ENCODE measurements around the gene SRBD1. TPM values are rescaled to one million over a fixed set of nuclear protein-coding genes. Genes with fewer than 3 reads are reported as not detected.

The SRBD1 gene
- total RNA-seq, 1 experiment from 2014 or later: 21.9 TPM

DNA sequence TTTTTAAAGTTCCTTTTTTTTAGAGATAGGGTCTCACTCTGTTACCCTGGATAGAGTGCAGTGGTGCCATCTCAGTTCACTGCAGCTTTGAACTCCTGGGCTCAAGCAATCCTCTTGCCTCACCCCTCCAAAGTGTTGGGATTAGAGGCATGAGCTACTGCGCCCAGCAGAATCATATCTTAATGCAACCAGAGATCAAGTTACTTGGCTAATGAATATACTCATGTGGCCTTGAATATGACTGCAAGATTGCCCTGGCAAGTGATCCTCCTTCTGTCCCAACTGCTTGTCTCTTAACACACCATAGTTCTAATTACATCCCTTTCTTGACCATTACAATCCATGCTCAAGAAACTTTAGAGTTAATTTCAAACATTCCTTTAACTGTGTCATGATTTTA, 133.5 kb downstream of the SRBD1 start:
- no peaks in the 10 kb centered on the region for H3K4me1 ChIP-seq (replicated peaks)
- no peaks in the 10 kb centered on the region for H3K36me3 ChIP-seq
- DNase-seq (ENCODE audit: low read depth in 1 of 2, low spot score in 2 of 2): no peak

GRCh38 chr2:45470531-45470930, 140.5 kb downstream of the SRBD1 start:
- no peak overlapping the region for H3K27ac ChIP-seq
- H3K36me3 ChIP-seq: no peaks in the 10 kb centered on the region
- H3K9me3 ChIP-seq (replicated peaks): no peaks in the 10 kb centered on the region
- H3K27me3 ChIP-seq (replicated peaks): no peaks in the 10 kb centered on the region; the same call in 1 of the 2 replicates
- no peak overlapping the region for H3K4me3 ChIP-seq
- no peaks in the 10 kb centered on the region for H3K4me1 ChIP-seq (replicated peaks)
- DNase-seq (ENCODE audit: low read depth in 1 of 2, low spot score in 2 of 2): no peak

More for the DNA sequence above, 133.5 kb downstream of the SRBD1 start:
- no peak overlapping the region for H3K27ac ChIP-seq
- H3K4me3 ChIP-seq: no peak overlapping the region
- no peaks in the 10 kb centered on the region for H3K9me3 ChIP-seq (replicated peaks)
- no peaks in the 10 kb centered on the region for H3K27me3 ChIP-seq (replicated peaks)

DNA sequence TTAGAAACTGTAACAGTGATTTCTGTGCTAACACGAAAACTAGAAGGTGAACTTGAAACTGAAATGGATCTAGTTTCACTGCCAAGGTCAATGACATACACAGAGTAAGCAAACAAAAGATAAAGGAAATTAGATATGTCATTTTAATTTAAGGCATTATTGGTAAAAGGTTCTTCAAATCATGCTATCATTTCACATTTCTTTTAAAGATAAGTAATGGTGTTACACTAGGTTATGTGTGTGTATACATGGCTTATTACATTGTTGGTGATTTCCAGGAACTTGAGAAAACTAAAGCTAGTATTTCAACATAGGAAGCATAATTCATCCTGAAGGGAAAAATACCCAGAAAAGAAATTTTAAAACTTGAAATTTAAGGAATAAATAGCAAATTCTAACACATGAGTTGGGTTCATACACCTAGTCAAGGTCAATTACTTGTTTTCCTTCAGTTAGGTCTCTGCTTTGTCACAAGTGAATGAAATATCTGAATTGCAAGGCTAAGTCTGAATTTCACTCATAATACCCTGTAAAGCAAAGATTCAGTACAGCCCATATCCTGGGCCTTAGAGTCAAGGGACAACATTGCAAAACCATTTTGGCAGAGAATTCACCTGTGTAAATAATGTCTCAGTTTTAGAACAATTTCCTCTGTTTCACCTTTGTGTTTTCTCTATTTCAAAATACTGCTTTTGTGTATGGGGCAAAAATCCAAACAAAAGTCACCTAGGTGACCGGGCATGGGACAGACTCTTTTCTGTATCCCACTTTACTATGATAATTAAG, 141.6 kb downstream of the SRBD1 start:
- Histone ChIP-seq H3K4me3 (no peak overlapping the region), H3K27ac (no peak overlapping the region), H3K9me3 (replicated peaks) (no peaks in the 10 kb centered on the region), H3K36me3 (no peaks in the 10 kb centered on the region), H3K4me1 (replicated peaks) (no peaks in the 10 kb centered on the region), H3K27me3 (replicated peaks) (no peaks in the 10 kb centered on the region; the same call in 1 of the 2 replicates)
- no peak for DNase-seq (ENCODE audit: low read depth in 1 of 2, low spot score in 2 of 2)

DNA sequence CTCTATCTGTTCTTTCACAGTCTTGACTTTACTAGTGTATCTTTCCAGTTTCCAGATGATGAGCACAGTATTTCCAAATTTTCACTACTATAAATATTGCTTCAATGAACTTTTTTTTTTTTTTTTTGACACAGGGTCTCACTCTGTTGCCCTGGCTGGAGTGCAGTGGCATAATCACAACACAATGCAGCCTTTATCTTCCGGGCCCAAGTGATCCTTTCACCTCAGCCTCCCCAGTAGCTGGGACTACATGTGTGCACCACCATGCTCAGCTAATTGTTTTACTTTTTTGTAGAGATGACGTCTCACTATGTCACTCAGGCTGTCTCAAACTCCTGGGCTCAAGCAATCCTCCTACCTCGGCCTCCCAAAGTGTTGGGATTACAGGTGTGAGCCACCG, 142.8 kb downstream of the SRBD1 start:
- Histone ChIP-seq H3K27me3 (replicated peaks) (no peaks in the 10 kb centered on the region; the same call in 1 of the 2 replicates), H3K4me1 (replicated peaks) (no peaks in the 10 kb centered on the region), H3K36me3 (no peaks in the 10 kb centered on the region), H3K4me3 (no peak overlapping the region), H3K27ac (no peak overlapping the region), H3K9me3 (replicated peaks) (no peaks in the 10 kb centered on the region)
- DNase-seq (ENCODE audit: low read depth in 1 of 2, low spot score in 2 of 2): no peak

- Histone ChIP-seq H3K9me3 (replicated peaks) (no peaks in the 10 kb centered on the region), H3K4me1 (replicated peaks) (no peaks in the 10 kb centered on the region), H3K4me3 (no peak overlapping the region), H3K36me3 (no peaks in the 10 kb centered on the region), H3K27me3 (replicated peaks) (no peaks in the 10 kb centered on the region; the same call in 1 of the 2 replicates), H3K27ac (no peak overlapping the region)
- DNase-seq (ENCODE audit: low read depth in 1 of 2, low spot score in 2 of 2): no peak
Measured at GRCh38 chr2:45466053-45466452, 145.0 kb downstream of the SRBD1 start.

- no peak overlapping the region for H3K27ac ChIP-seq
Measured at GRCh38 chr2:45460825-45461224, 150.2 kb downstream of the SRBD1 start.

DNA sequence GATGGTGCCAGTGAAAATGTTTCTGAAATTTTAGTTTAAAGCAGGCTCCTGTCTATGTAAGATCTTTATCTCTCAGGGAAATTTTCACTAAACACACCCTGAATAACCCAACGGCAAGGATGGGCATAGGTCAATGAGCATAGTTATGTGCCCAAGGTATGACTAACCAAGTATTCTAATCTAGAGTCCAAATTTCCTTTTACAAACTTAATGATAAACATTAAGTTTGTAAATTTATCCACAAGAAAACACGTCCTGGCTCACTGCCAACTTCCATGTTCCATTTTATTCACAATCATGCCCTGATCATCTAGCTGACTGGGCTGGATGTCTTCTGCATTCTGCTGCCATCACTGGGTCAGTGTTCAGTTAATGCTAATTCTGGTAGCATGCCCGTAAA, 151.2 kb downstream of the SRBD1 start:
- Histone ChIP-seq H3K27ac (no peak overlapping the region), H3K4me3 (no peak overlapping the region), H3K4me1 (replicated peaks) (peaks cover 15% of the 10 kb centered on the region), H3K36me3 (no peaks in the 10 kb centered on the region), H3K9me3 (replicated peaks) (no peaks in the 10 kb centered on the region), H3K27me3 (replicated peaks) (no peaks in the 10 kb centered on the region)
- DNase-seq (ENCODE audit: low read depth in 1 of 2, low spot score in 2 of 2): no peak

More at GRCh38 chr2:45460825-45461224, 150.2 kb downstream of the SRBD1 start:
- Histone ChIP-seq H3K4me3 (no peak overlapping the region), H3K36me3 (no peaks in the 10 kb centered on the region), H3K27me3 (replicated peaks) (no peaks in the 10 kb centered on the region), H3K9me3 (replicated peaks) (no peaks in the 10 kb centered on the region), H3K4me1 (replicated peaks) (peaks cover 15% of the 10 kb centered on the region)
- DNase-seq (ENCODE audit: low read depth in 1 of 2, low spot score in 2 of 2): no peak

DNA sequence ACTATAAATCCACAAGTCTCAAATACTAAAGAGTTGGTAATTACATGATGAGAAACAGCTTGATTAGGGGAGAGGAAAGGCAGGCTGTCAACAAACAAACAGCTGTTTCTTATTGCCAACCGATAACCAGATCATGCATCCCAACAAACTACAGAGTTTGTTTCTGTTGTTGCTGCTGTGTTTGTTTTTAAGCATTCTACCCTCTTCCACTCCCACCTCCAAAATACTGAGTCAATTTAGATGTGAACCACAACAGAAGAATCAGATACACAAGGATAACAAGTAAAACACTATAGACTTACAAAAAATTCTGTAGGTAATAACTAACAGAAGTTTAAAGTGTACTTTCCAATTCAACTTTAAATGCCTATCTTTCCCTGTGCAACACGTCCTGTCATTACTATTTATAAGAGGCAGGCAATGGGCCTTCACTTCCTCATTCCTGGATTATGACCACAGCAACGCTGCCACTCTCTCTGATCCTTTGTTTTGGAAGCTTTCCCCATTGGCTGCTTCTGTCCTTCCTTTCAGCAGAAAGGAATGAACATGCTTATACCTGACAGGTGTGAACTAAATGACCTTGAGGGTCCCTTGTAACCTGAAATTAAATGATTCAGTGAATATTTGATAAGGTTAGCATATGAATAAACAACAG, 152.0 kb downstream of the SRBD1 start:
- no peaks in the 10 kb centered on the region for H3K9me3 ChIP-seq (replicated peaks)
- H3K36me3 ChIP-seq: no peaks in the 10 kb centered on the region
- peak overlapping the region; percentile 65 for H3K27ac ChIP-seq
- no peak overlapping the region for H3K4me3 ChIP-seq
- peaks cover 15% of the 10 kb centered on the region for H3K4me1 ChIP-seq (replicated peaks)
- peak; percentile 66 to 73 for DNase-seq (ENCODE audit: low read depth in 1 of 2, low spot score in 2 of 2)
- no peaks in the 10 kb centered on the region for H3K27me3 ChIP-seq (replicated peaks)

DNA sequence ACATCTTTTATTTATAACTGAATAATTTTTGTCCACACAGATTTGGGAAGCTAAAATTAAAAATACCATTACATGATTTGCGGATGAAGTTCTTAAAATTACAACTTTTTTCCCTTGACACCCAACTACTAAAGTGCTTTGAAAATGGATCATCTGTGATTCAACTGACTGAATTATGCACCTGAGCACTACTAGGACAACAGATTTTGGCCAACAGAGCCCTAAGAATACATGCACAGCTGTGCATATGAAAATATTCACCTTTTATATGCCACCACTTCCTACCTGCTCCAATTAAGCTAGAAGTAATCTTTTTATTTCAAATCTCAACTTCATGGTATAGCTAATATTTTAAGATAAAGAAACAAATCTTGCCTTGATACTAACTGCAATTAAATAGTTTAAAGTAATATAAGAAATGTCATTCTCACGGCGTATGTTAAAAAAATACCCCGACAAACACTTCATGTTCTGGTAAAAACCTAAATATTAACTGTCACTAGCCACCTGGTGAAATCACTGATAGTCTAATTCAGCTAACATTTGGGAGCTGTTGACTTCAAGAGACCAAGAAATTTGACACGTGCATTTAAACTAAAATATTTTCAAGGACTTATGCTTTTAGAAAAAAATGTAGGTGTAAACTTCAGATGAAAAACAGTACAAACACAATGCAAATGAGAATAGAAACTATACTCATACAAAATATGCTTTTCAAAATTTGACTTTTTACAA, 153.7 kb downstream of the SRBD1 start:
- no peaks in the 10 kb centered on the region for H3K36me3 ChIP-seq
- H3K27me3 ChIP-seq (replicated peaks): no peaks in the 10 kb centered on the region
- H3K27ac ChIP-seq: no peak overlapping the region
- peaks cover 15% of the 10 kb centered on the region for H3K4me1 ChIP-seq (replicated peaks)
- DNase-seq (ENCODE audit: low read depth in 1 of 2, low spot score in 2 of 2): no peak
- H3K4me3 ChIP-seq: no peak overlapping the region
- H3K9me3 ChIP-seq (replicated peaks): no peaks in the 10 kb centered on the region

GRCh38 chr2:45452866-45453265, 158.2 kb downstream of the SRBD1 start:
- Histone ChIP-seq H3K27ac (no peak overlapping the region), H3K4me3 (no peak overlapping the region), H3K4me1 (replicated peaks) (no peaks in the 10 kb centered on the region), H3K36me3 (no peaks in the 10 kb centered on the region), H3K9me3 (replicated peaks) (no peaks in the 10 kb centered on the region), H3K27me3 (replicated peaks) (no peaks in the 10 kb centered on the region)
- DNase-seq (ENCODE audit: low read depth in 1 of 2, low spot score in 2 of 2): peak in 1 of 2 experiments; percentile 45

GRCh38 chr2:45450634-45451033, 160.4 kb downstream of the SRBD1 start:
- DNase-seq (ENCODE audit: low read depth in 1 of 2, low spot score in 2 of 2): no peak
- Histone ChIP-seq H3K27ac (no peak overlapping the region), H3K4me3 (no peak overlapping the region), H3K4me1 (replicated peaks) (no peaks in the 10 kb centered on the region), H3K27me3 (replicated peaks) (no peaks in the 10 kb centered on the region), H3K36me3 (no peaks in the 10 kb centered on the region), H3K9me3 (replicated peaks) (no peaks in the 10 kb centered on the region)

DNA sequence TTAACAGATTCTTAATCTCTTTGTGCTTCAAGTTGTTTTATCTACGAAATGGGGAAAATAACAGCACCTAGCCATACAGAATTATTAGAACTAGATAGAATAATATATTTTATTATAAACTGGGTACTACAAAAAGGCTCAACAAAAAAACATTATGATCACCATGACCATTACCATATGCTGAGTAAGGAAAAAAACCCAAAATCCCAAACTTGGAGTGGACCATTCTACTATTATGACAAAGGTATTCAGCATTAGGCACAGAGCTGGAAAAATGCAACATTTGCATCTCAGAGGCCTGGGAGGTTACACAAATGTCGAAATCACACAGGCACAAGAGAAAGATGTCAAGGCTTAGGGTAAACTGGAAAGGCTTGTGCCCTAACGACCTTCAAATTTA, 162.8 kb downstream of the SRBD1 start:
- Histone ChIP-seq H3K27me3 (replicated peaks) (no peaks in the 10 kb centered on the region), H3K36me3 (no peaks in the 10 kb centered on the region), H3K4me3 (no peak overlapping the region), H3K27ac (no peak overlapping the region), H3K9me3 (replicated peaks) (no peaks in the 10 kb centered on the region), H3K4me1 (replicated peaks) (peaks cover 5% of the 10 kb centered on the region; the same call in 1 of the 2 replicates)
- no peak for DNase-seq (ENCODE audit: low read depth in 1 of 2, low spot score in 2 of 2)

- DNase-seq (ENCODE audit: low read depth in 1 of 2, low spot score in 2 of 2): no peak
- Histone ChIP-seq H3K27ac (no peak overlapping the region), H3K27me3 (replicated peaks) (no peaks in the 10 kb centered on the region), H3K4me3 (no peak overlapping the region), H3K4me1 (replicated peaks) (peaks cover 7% of the 10 kb centered on the region), H3K9me3 (replicated peaks) (no peaks in the 10 kb centered on the region), H3K36me3 (no peaks in the 10 kb centered on the region)
Measured at GRCh38 chr2:45446016-45446415, 165.1 kb downstream of the SRBD1 start.

DNA sequence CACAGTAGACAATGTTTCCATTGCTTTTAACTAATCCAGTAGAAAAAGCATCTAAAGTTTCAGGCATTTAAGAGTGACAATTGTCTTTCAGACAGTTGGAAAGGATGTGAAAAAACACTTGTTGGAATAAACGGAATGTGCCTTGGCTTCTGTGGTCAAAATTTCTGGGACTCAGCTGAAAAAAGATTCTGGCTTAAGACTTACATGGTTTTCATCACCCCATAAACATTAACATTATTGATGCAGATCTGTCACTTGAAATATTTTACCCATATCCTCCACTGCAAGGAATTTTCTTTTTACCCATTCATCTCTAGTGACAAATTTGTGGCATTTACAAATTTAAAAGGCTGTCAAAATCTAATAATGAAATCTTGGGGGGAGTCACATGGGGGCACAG, 166.0 kb downstream of the SRBD1 start:
- Histone ChIP-seq H3K4me3 (no peak overlapping the region), H3K27me3 (replicated peaks) (no peaks in the 10 kb centered on the region), H3K4me1 (replicated peaks) (peaks cover 17% of the 10 kb centered on the region), H3K9me3 (replicated peaks) (no peaks in the 10 kb centered on the region), H3K27ac (no peak overlapping the region), H3K36me3 (no peaks in the 10 kb centered on the region)
- DNase-seq (ENCODE audit: low read depth in 1 of 2, low spot score in 2 of 2): peak in 1 of 2 experiments; percentile 10
